Ishikawa (cell line): ENCODE results near the gene RIMOC1.

Experiments used
- CEBPB ChIP-seq: IDR thresholded peaks from 2 replicates; pipeline ENCODE4 v1.6.1; 2012
- EGR1 ChIP-seq: IDR thresholded peaks from 2 replicates; pipeline ENCODE4 v1.6.1; 2012
- TCF12 ChIP-seq: IDR thresholded peaks from 2 replicates; pipeline ENCODE4 v1.6.1; 2012; ENCODE audit warnings: low read depth
- YY1 ChIP-seq: IDR thresholded peaks from 2 replicates; pipeline ENCODE4 v1.6.1; 2012; ENCODE audit warnings: low read depth
- TF ChIP-seq, protein P1 (sequence below): IDR thresholded peaks from 2 replicates; pipeline ENCODE4 v1.6.1; 2012

DNA sequence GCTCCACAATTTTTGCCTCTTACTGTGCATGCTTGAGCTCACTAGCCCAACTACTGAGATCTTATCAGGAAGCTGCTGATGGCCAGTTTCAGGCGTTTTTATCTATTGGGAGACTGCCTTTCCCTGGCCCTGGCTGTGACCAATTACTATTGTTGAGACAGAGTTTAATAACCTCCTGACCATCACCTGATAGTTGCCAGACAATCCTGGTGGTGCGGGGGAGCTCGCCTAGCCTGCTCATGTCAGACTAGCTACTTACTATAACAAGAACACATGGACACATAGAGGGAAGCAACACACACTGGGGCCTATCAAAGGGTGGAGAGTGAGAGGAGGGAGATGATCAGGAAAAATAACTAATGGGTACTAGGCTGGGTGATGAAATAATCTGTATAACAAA lies 20.9 kb upstream of the RIMOC1 start:
- TF ChIP-seq, protein P1, sequence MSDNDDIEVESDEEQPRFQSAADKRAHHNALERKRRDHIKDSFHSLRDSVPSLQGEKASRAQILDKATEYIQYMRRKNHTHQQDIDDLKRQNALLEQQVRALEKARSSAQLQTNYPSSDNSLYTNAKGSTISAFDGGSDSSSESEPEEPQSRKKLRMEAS: no peak
- TF ChIP-seq YY1: no peak
- no peak for TF ChIP-seq TCF12
- no peak for TF ChIP-seq EGR1
- TF ChIP-seq CEBPB: no peak
